Stimulated activated CD4-positive, alpha-beta T cell treated with anti-CD3 and anti-CD28 coated beads, Interleukin-4, amount 100 ng/mL, for 24 hours (primary cell): ENCODE data around the gene LHFPL5.

Experiments used
- DNase-seq: peaks from one replicate; pipeline ENCODE4 v3.0.0-alpha.2; 2020

The LHFPL5 gene

DNA sequence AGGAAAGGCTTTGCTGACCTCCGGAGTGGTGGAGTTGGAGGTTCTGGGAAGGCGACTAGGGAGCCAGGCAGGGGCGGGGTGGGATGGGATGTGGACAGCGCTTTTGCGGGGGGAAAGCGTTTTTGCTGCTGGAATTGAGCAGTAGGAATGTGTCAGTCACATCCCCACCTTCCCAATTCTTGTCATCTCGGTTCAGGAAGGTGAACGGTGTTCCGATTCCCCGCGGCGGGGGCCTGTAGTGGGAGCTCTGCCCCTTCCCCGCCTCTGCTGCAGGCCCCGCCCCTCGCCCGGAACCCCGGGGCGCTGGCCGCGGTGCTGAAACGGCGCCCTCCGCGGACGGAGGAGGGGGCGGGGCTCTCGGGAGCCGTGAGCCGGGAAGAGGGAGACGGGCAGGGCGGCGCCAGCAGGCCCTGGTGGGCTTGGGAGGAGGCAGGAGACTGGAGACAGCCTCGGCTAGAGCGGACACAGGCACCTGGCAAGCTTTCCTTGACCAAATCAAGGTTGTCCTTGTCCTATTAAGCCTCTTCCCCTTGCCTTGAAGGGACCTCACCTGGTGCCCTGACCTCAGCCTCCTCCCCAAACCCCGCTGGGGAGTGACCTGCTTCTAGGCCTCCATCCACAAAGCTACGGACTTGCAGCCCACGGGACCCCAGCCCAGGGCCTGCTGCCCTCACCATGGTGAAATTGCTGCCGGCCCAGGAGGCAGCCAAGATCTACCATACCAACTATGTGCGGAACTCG, at the start of gene LHFPL5:
Gene LHFPL5 (plus strand): TSS at position 357 of the 741 bp plus-strand sequence. CDS start 319 bp downstream, at position 676.
- peak; percentile 31 for DNase-seq

DNA sequence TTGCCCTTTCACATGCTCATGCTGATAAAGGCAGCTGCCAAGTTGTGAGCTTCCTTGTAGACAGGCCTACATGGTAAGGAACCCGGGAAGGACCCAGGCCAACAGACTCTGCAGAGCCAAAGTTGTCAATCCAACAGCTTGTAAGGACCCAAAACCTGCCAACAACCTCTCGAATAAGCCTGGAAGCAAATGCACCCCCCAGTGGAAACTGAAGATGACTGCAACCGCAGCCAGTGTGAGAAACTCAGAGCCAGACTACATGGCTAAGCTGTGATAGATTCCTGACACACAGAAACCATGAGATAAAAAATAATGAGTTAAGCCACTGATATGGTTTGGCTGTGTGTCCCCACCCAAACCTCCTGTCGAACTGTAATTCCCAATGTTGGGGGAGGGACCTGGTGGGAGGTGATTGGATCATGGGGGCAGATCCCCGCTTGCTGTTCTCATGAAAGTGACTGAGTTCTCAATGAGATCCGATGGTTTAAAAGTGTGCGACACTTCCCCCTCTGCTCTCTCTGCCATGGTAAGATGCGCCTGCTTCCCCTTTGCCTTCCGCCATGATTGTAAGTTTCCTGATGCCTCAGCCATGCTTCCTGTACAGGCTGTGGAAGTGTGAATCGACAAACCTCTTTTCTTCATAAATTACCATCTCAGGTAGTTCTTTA, 47.6 kb upstream of the LHFPL5 start:
- DNase-seq = no peak

DNA sequence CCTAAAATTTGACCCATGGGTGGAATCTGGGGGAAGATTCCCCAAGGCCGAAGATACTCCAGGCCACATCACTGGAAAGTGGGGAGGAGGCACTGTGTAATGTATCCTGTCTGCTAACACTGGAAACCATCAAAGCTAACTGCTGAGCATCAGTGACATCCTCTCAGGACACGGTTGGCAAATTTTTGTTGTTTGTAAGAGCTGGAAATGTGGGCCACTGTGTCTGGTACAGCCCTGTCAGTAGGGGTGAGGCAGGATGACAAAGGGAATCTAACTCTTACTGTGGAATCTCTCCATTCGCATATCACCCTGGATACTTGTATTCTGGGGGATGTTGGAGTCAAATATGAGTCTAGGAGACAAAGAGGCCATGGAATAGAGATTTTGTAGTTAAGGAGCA, 45.7 kb upstream of the LHFPL5 start:
- DNase-seq = no peak

DNA sequence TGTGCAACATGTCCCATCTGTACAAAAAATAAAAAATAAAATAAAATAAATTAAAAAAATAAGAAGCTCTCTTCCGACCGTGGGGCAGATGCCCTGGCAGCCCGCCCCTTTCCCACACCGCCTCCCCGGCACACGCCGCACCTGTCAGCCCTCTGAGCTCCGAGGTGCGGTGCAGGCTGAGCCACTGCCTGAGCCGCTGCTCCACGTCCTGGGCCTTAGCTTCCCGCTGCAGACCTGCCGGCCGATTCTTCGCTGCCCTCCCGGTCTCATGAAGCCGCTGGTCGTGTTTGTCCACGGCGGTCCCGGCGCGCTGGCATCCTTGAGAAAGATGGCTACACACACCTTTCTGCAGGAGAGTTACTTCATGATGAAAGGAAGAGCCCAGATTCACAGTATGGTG, 39.4 kb upstream of the LHFPL5 start:
- DNase-seq = no peak

DNA sequence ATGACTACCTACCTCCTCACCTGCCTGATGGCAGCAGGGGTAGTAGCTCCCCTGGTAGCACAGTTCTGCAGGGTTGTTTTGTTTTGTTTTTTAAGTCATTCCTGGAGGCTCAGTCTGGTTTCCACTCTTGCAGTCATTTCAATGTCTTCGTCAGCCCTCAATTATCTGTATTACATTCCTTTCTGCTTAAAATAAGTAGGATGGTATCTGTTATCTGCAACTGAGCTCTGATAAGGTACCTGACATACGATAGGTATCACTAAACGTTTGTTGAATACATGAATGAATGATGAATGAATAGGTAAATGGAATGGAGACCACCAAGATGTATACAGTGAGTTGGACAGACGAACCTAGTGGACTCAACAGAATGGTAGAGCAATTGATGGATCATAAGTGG, 35.9 kb upstream of the LHFPL5 start:
- no peak for DNase-seq

DNA sequence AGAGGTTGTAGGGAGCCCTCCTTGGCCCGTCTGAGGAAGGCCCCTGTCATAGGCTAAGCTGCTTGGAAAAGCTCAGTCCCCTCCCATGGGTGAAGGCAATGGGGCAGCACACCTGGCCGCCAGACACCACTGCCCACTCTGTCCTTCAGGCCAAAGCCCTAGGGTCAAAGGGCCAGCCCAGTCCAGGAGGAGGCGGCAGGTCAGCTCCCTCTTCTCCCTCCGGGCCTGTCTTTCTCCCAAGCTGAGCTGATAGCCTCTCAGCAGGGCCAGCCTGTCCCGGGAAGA, 33.9 kb upstream of the LHFPL5 start:
- no peak for DNase-seq

DNA sequence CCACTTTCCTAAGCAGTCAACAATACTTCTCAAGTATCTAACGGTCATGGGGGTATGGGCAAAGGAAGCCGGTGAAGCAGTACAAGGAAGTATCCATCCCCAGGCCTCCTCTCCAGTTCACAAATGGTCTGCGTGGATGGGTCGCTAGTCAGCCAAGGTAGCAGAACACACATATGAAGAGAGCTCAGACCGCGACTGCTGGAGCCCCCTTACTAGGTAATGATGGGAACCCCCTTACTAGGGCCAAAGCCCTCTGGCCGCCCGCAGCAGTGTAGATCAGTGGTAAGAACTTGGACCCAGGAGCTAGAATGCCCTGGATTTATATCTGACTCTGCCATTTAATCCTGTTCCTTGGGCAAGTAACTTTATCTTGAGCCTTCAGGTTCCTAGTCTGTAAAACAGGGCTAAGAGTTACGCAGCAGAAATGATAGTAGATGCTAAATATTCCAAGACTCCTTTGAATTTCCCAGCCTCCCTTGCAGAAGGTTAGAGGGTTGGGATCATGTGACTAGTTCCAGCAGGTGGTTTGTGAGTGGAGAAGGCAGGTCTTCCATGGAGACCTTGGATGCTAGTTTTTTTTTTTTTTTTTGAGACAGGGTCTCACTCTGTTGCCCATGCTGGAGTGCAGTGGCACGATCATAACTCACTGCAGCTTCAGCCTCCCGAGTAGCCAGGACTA, 30.9 kb upstream of the LHFPL5 start:
- no peak for DNase-seq

DNA sequence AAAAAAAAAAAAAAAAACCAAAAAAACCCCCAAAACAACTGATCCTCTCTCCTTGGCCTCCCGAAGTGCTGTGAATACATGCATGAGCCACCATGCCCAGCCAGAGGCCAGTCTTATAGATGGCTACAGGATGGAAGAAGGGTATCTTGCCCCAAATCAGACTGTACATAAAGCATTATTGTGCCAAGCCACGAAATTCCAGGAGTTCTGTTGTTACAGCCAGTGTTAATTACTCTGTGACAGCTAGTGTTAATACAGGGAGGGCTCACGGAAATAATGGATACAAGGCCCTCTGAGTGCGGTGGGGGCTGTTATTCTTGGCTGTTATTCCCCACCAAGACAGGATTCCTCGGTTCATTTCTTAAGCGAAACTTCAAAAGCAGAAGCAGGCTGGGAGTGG, 30.1 kb upstream of the LHFPL5 start:
- no peak for DNase-seq

DNA sequence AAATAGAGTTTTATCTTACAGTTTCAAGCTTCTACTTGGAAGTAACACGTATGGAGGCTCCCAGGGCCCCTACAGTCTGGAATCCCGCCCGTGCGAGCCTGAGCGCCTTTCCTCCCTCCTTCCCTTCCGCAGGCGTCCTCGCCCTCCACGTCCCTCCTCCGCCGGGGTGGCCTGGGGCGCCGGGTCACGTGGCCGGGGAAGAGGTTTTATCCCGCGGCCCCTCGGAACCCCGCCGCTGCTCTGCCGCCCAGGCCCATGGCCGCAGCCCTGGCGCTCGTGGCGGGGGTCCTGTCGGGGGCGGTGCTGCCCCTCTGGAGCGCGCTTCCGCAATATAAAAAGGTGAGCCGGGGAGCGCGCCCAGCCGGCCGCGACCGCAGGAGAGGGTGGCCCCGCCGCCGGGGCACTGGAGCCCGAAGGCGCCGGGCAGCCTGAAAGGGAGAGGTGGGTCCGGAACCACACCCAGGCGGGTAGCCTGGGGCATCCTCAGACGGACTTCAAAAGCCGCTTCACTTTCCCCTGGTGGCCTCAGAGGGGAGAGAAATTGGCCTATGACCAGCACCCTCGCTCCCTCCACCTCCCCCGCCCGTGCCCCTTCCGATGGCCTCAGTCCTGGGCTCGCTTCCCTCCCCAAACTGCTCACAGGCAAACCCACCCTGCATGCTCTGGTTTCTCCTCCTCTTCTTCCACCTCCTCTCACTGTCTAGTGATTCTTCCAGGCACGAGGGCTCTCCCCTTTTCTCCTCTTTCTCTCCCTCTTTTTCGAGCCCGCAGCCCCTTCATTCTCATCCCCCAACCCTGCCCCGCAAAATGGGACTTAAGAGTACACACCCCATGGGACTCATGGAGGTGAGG, 28.6 kb upstream of the LHFPL5 start, which contains the start of gene CLPSL2:
Gene CLPSL2 (plus strand): TSS at position 235 of the 852 bp plus-strand sequence. CDS start 21 bp downstream, at position 256.
- DNase-seq = no peak

DNA sequence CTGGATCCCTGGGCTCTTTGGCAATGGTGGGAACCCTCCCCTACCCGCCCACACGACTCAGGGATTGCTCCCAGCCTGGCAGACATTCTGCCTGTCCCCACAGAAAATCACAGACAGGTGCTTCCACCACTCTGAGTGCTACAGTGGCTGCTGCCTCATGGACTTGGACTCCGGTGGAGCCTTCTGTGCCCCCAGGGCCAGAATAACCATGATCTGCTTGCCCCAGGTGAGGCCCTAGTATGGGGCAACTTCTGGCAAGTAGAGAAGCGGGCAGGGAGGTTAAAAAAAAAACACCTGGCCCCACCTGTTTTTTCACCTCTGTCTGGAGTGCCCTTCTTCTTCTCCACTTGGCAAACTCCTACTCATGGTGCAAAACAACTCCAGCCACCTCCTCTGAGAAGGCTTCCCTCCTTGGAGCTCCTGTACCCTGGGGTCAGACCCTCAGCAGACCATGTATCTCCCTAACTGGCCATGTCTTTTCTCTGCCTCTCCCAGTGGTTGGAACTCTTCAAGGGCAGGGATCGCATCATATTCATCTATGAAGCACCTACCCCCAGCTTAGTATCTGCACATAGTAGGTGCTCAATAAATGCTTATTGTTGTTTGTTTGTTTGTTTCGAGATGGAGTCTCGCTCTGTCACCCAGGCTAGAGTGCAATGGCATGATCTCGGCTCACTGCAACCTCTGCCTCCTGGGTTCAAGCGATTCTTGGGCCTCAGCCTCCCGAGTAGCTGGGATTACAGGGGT, 27.6 kb upstream of the LHFPL5 start:
- DNase-seq = no peak

DNA sequence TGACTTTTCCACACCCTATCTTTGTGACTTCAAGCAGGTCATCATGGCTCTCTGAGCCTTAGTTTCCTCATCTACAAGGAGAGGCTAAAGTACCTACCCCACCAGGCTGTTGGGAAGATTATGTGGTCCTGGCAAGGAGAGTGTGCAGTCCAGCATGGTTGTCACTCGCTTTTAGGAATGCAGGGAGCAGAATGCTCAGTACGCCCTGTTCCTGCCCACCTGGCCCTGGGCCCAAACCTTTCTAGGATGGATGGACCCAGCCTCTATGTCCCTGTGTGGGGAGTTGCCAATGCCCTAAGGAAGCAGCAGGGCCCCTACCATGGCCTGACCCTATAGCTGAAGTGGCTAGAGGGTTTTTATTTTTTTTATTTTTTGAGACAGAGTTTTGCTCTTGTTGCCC, 26.7 kb upstream of the LHFPL5 start:
- no peak for DNase-seq

DNA sequence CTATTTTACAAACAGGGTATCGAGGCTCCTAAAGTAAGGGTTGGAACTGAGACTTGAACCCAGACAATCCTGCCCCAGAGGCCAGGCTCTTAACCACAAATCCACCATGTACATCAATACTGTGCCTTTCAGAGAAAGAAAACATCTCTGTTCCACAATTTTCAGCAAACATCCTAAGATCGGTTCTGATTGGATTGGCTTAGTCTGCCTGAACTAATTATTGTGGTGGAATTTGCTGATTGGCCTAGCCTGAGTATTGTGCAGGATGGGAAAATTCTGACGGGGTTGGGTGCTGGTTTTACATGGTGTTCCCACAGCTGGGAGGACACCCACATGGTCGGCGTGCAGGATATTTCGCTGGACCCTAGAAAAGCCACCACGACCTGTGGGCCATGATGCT, 24.4 kb upstream of the LHFPL5 start, which contains the start of gene CLPSL1:
Gene CLPSL1 (plus strand): TSS at position 301 of the 400 bp plus-strand sequence. CDS start 92 bp downstream, at position 393.
- no peak for DNase-seq

DNA sequence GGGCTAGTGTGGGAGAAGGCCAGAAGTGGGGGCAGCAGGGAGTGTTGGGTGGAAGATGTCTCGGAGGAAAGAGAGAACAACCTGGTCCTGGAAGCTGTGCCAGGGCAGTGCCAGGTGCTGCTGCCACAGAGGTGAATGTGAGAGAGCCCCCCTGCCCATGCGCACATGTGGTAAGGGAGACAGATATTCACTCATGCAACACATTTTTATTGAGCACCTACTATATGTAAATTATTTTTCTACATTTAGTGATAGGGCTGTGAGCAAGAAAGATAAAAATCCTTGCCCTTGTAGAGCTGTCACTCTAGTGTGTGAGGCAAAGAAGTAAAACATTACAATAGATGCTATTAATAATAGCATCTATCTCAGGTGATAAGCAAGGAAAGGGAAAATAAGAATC, 23.9 kb upstream of the LHFPL5 start:
- no peak for DNase-seq

DNA sequence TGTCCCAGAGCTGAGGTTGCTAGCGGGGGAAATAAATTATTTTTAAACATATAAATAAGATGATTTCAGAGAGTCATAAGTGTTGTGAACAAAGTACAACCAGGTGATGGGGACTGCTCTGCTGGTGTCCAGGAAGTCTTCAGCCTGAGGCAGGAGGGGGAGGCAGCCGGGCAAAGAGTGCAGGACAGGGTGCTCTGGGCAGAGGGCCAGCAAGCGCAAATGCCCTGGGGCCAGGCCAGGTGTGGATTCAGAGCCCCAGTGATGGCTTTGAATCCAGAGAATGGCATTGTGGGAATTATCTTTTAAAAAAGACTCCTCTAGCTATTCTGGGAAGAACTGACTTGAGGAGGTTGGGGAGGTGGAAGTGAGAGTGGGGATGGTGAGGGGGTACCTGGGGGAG, 22.7 kb upstream of the LHFPL5 start:
- DNase-seq = no peak

DNA sequence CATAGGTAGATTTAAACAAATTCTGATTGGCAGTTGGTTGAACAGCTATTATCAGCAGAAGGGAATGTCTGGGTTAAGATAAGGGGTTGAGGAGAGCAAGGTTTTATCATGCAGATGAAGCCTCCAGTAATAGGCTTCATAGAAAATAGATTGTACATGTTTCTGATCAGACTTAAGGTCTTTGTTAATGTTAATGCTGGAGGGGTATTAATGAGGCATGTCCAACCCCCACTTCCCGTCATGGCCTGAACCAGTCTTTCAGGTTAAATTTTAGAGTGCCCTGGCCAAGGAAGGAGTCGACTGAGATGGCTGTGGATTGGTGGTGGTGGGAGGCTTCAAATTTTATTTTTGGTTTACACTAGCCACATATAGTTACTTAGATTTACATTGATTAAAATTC, 21.0 kb upstream of the LHFPL5 start:
- DNase-seq = no peak

DNA sequence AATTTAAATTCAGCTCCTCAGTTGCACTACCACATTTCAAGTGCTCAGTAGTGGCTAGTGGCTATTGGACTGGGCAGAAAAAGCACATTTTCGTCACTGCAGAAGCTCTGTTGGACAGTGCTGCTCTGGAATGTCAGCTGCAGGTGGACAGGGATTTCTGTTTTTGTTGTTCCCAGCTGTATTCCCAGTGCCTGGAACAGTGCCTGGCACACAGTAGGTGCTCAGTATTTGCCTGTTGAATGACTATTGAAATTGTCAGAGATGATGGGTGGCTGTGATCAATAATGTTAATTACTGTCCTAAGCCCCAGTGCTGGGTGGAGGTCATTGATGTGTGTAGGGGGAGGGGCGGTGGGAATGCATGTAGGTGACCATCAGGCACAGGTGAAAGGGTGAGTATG, 18.9 kb upstream of the LHFPL5 start:
- DNase-seq = no peak

DNA sequence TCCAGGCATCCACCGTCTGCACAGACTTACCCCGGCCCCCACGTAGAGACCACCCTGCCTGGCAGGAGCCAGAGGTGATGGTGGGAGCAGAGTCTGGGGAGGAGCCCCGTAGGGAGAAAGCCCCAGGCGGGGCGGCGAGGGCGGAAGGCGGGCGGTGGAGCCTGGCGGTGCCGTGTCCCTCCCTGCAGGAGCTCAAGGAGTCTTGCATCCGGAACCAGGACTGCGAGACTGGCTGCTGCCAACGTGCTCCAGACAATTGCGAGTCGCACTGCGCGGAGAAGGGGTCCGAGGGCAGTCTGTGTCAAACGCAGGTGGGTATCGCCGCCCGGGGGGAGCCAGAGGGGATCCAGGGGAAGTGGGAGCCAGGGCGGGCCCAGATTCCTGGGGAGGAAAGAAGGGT, 18.3 kb upstream of the LHFPL5 start:
- no peak for DNase-seq

DNA sequence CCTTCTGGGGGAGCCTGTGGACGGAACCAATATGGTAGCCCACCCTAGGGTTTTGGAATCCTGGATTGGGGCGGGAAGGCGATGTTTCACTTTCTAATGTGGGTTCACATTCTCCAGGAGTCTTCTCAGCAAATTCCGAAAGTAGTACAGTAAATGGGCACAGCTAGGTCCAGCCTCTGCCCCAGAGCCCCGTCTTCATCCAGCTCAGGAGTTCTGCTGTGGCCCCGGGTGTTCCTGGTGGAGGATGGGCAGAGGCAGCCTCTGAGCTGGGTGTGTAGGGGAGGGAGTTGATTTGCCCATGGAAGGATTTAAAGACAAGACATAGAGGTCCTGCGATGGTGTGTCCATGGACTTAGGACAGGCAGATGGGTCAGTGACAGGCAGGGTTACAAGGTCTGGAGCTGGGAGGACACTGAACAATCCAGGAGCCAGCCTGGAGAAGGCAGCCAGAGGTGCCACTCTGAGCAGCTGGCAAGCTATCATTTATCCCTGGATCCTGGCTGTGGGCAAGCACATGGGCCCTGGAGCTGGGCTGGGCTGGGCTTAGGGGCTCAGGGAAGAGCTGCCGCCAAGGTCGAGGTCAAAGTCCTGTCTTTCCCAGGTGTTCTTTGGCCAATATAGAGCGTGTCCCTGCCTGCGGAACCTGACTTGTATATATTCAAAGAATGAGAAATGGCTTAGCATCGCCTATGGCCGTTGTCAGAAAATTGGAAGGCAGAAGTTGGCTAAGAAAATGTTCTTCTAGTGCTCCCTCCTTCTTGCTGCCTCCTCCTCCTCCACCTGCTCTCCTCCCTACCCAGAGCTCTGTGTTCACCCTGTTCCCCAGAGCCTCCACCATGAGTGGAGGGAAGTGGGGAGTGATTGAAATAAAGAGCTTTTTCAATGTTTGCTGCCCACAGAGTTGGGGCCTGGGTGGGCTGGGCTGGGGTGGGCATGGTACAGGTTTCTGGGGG, 17.6 kb upstream of the LHFPL5 start:
- DNase-seq = no peak

DNA sequence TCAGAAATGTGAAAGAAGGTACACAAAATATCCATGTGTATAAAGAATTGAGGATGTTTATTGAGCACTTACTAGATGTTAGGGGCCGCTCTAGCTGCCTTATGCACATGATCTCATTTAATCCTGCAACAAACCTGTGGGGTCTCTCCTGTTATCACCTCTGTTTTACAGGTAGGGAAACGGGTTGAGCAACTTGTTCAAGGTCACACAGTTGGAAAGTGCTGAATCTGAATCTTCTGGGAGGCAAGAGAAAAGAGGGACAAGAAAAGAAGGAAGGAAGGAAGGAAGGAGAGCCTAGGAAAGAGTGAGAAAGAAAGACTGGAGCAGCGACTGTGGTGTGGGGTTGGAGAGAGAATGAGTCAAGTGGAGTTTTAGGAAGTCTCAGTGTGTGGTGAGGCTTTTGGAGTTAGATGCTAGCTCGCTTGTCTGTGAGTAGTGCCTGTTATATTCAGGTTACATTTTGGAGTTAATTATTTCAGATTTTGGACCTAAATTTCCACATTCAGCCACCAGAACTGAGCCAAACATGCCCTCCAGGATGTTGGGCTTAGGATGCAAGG, 16.6 kb upstream of the LHFPL5 start:
- no peak for DNase-seq

DNA sequence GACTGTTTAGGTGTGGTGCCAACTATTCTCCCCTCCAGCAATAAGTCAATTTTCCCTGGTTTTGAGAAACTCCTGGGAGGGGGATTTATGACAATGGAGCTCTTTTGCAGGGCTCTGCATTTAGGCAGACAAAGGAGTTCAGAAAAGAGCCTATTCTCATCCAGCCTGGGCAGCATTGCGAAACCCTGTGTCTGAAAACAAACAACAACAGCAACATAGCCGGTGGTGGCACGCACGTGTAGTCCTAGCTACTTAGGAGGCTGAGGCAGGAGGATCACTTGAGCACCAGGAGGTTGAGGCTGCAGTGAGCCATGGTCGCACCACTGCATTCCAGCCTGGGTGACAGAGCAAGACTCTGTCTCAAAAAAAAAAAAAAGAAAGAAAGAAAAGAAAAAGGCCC, 14.5 kb upstream of the LHFPL5 start:
- no peak for DNase-seq
